Endodermal cell (in vitro differentiated cells): ENCODE measurements around the gene SMIM5. TPM values are rescaled to one million over a fixed set of nuclear protein-coding genes. Genes with fewer than 3 reads are reported as not detected.

ENCODE experiments used
- DNase-seq: peaks from one replicate; pipeline ENCODE4 v3.0.0-alpha.2; 2017
- H3K27ac ChIP-seq: 2 replicates; pipeline ENCODE4 v1.5.1; 2013; ENCODE audit warnings: mild to moderate bottlenecking, low read depth, low read length, moderate library complexity
- H3K27me3 ChIP-seq: 2 replicates; pipeline ENCODE4 v1.6.1; 2013; ENCODE audit warnings: mild to moderate bottlenecking, low read length, moderate library complexity; ENCODE audit not compliant: insufficient read depth, control insufficient read depth, poor library complexity, severe bottlenecking
- H3K36me3 ChIP-seq: 2 replicates; pipeline ENCODE4 v1.7.0; 2013; ENCODE audit warnings: mild to moderate bottlenecking, low read length, moderate library complexity; ENCODE audit not compliant: control insufficient read depth, insufficient read depth
- H3K4me1 ChIP-seq: one replicate; pipeline ENCODE4 v1.7.0; 2013; ENCODE audit warnings: low read length; ENCODE audit not compliant: control insufficient read depth, insufficient read depth
- H3K4me3 ChIP-seq: 2 replicates; pipeline ENCODE4 v1.5.1; 2013; ENCODE audit warnings: mild to moderate bottlenecking, low read length, moderate library complexity
- H3K9ac ChIP-seq: 2 replicates; pipeline ENCODE4 v1.6.1; 2013; ENCODE audit warnings: mild to moderate bottlenecking, low read length, moderate library complexity; ENCODE audit not compliant: poor library complexity, severe bottlenecking; ENCODE audit errors: extremely low read depth
- H3K9me3 ChIP-seq: 2 replicates; pipeline ENCODE4 v1.6.1; 2013; ENCODE audit warnings: mild to moderate bottlenecking, low read length, moderate library complexity; ENCODE audit not compliant: control insufficient read depth
- H3K27ac Mint-ChIP-seq: 2 replicates; pipeline ENCODE4 v1.8.0; 2020; ENCODE audit warnings: mixed read lengths
- H3K27me3 Mint-ChIP-seq: 2 replicates; pipeline ENCODE4 v1.8.0; 2021; ENCODE audit warnings: mild to moderate bottlenecking, mixed read lengths; ENCODE audit not compliant: insufficient read depth
- H3K36me3 Mint-ChIP-seq: 2 replicates; pipeline ENCODE4 v1.8.0; 2020; ENCODE audit warnings: low read depth, mixed read lengths
- H3K4me1 Mint-ChIP-seq: 2 replicates; pipeline ENCODE4 v1.8.0; 2020; ENCODE audit warnings: mixed read lengths
- H3K4me3 Mint-ChIP-seq: 2 replicates; pipeline ENCODE4 v1.8.0; 2020; ENCODE audit warnings: mild to moderate bottlenecking, moderate library complexity, mixed read lengths
- H3K9me3 Mint-ChIP-seq: 2 replicates; pipeline ENCODE4 v1.8.0; 2020; ENCODE audit warnings: mild to moderate bottlenecking, mixed read lengths
- CTCF ChIP-seq: fragments of 200-600 bp; sonication (generic); conservative IDR thresholded peaks from 2 replicates; pipeline ENCODE4 v1.5.0; 2021; ENCODE audit warnings: antibody characterized with exemption, mild to moderate bottlenecking
- WGBS, 2 experiments: methylation state at CpG; one replicate each; pipeline versions ENCODE4 v1.1.5 to v1.1.7; 2013; ENCODE audit warnings: missing lambda C conversion rate in 2 of 2, mixed read lengths in 1 of 2; ENCODE audit not compliant: insufficient coverage in 1 of 2, insufficient read length in 1 of 2; 5-methylcytosine and 5-hydroxymethylcytosine counted together
- total RNA-seq, 2 donors: library from RNA; stranded (reverse); fragmentation: NEBNext Ultra II Directional in 1 of 2; extraction: Animal tissue kit (Norgen Biotek cat#: 25700) in 1 of 2; gene quantifications; 2 replicates in 1 of 2; 3 replicates in 1 of 2; pipeline ENCODE4 v1.2.1, GENCODE V29; 2021

SMIM5 gene
- total RNA-seq, 2 donors from 2014 or later, result 0.40 TPM; not detected in 1

GRCh38 chr17:75627094-75627493, 6.1 kb upstream of the SMIM5 start:
- Histone ChIP-seq H3K4me1 (peaks cover 2% of the 10 kb centered on the region), H3K4me3 (no peak overlapping the region), H3K27ac (no peak overlapping the region), H3K9me3 (no peaks in the 10 kb centered on the region), H3K36me3 (peaks cover 4% of the 10 kb centered on the region), H3K27me3 (no peaks in the 10 kb centered on the region), H3K9ac (no peak overlapping the region)
- no peak for TF ChIP-seq CTCF
- 91 to 95% methylated on average over 9 to 10 of the region's 10 CpGs for WGBS, 2 experiments
- no peak for DNase-seq
- Mint-ChIP-seq H3K4me3 (no peak overlapping the region), H3K36me3 (no peaks in the 10 kb centered on the region), H3K27me3 (peaks cover 3% of the 10 kb centered on the region), H3K27ac (no peak overlapping the region), H3K9me3 (no peaks in the 10 kb centered on the region), H3K4me1 (peaks cover 3% of the 10 kb centered on the region)

GRCh38 chr17:75628425-75628824, 4.8 kb upstream of the SMIM5 start:
- DNase-seq, result no peak
- Histone ChIP-seq H3K27ac (no peak overlapping the region), H3K4me1 (peaks cover 4% of the 10 kb centered on the region), H3K27me3 (no peaks in the 10 kb centered on the region), H3K9ac (no peak overlapping the region), H3K9me3 (no peaks in the 10 kb centered on the region), H3K36me3 (peaks cover 5% of the 10 kb centered on the region), H3K4me3 (no peak overlapping the region)
- whole genome bisulfite sequencing, 2 experiments, result 92 to 97% methylated on average over 5 to 6 of the region's 6 CpGs
- Mint-ChIP-seq H3K4me3 (no peak overlapping the region), H3K27me3 (no peaks in the 10 kb centered on the region), H3K9me3 (no peaks in the 10 kb centered on the region), H3K27ac (no peak overlapping the region), H3K36me3 (no peaks in the 10 kb centered on the region), H3K4me1 (peaks cover 4% of the 10 kb centered on the region)
- TF ChIP-seq CTCF, result no peak

- Histone ChIP-seq H3K4me3 (no peak overlapping the region), H3K27ac (no peak overlapping the region), H3K36me3 (peaks cover 5% of the 10 kb centered on the region), H3K4me1 (peaks cover 8% of the 10 kb centered on the region), H3K27me3 (no peaks in the 10 kb centered on the region), H3K9me3 (no peaks in the 10 kb centered on the region), H3K9ac (no peak overlapping the region)
- H3K9me3 Mint-ChIP-seq, result no peaks in the 10 kb centered on the region
- H3K27me3 Mint-ChIP-seq, result no peaks in the 10 kb centered on the region
- H3K36me3 Mint-ChIP-seq, result no peaks in the 10 kb centered on the region
- WGBS, 2 experiments, result 85 to 93% methylated on average over 6 to 14 of the region's 14 CpGs
- no peak overlapping the region for H3K4me3 Mint-ChIP-seq
- H3K4me1 Mint-ChIP-seq, result peaks cover 11% of the 10 kb centered on the region
- DNase-seq, result no peak
- no peak for TF ChIP-seq CTCF
- no peak overlapping the region for H3K27ac Mint-ChIP-seq
Observed at GRCh38 chr17:75629157-75629556, 4.1 kb upstream of the SMIM5 start.
